ENCODE data around the gene MCC.

The MCC gene

GRCh38 chr5:113263545-113263944 lies 224.7 kb downstream of the MCC start:
- H3K4me1 Mint-ChIP-seq = peaks cover 49% of the 10 kb centered on the region
- no peaks in the 10 kb centered on the region for H3K27me3 Mint-ChIP-seq (ENCODE audit: low read depth, poor library complexity)
- H3K9me3 Mint-ChIP-seq = peaks cover 8% of the 10 kb centered on the region
- TF ChIP-seq CTCF (IDR thresholded peaks at IDR 0.05) = no peak
- H3K4me3 Mint-ChIP-seq = no peak overlapping the region
- DNase-seq = no peak
- H3K36me3 Mint-ChIP-seq (ENCODE audit: low read depth) = peaks cover 15% of the 10 kb centered on the region
- peak overlapping the region; percentile 24 for H3K27ac Mint-ChIP-seq

DNA sequence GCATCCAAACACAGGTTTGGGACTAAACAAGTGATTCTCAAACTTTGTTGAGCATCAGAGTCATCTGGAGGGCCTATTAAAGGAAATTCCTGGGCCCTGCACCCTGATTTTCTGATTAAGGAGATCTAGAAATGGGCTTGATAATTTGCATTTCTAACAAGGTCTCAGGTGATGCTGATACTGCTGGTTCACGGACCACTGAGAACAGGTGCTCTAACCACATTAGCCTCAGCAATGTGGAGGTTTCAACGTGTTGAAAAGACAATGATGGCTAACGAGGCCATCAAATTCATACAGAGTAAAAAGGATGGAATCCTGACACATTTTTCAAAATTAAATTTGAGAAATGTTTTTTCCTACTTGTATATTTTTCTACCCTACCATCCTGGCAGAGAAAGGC lies 225.6 kb downstream of the MCC start:
- peaks cover 12% of the 10 kb centered on the region for H3K36me3 Mint-ChIP-seq (ENCODE audit: low read depth)
- H3K9me3 Mint-ChIP-seq = peaks cover 7% of the 10 kb centered on the region
- no peak for TF ChIP-seq CTCF (IDR thresholded peaks at IDR 0.05)
- H3K4me1 Mint-ChIP-seq = peaks cover 46% of the 10 kb centered on the region
- no peak overlapping the region for H3K4me3 Mint-ChIP-seq
- H3K27me3 Mint-ChIP-seq (ENCODE audit: low read depth, poor library complexity) = no peaks in the 10 kb centered on the region
- no peak for DNase-seq
- no peak overlapping the region for H3K27ac Mint-ChIP-seq

DNA sequence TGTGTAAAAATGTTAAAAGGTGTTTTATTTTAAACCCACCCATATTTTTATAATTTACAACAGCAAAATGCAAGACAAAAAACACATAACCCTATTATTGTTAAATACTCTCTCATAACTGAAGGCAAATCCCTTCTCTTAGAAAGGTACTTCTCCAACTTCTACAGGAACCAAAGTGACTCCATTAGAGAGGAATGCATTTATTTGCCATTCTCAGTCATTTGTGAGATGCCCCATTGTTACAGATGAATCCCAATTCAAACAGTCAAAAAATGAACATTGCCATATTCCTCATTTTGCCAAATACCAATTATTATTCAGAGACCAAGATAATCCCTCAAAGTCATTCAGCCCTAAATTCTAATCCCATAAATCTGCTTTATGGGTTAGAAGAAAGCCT lies 229.2 kb downstream of the MCC start:
- Mint-ChIP-seq H3K9me3 (peaks cover 11% of the 10 kb centered on the region), H3K36me3 (ENCODE audit: low read depth) (peaks cover 20% of the 10 kb centered on the region), H3K27ac (no peak overlapping the region), H3K4me1 (peaks cover 29% of the 10 kb centered on the region), H3K27me3 (ENCODE audit: low read depth, poor library complexity) (peaks cover under 1% of the 10 kb centered on the region), H3K4me3 (no peak overlapping the region)
- no peak for TF ChIP-seq CTCF (IDR thresholded peaks at IDR 0.05)
- DNase-seq = no peak

GRCh38 chr5:113257545-113257944 lies 230.7 kb downstream of the MCC start:
- no peak for TF ChIP-seq CTCF (IDR thresholded peaks at IDR 0.05)
- peaks cover 35% of the 10 kb centered on the region for H3K36me3 Mint-ChIP-seq (ENCODE audit: low read depth)
- DNase-seq = no peak
- H3K4me1 Mint-ChIP-seq = peaks cover 16% of the 10 kb centered on the region
- peak overlapping the region; percentile 11 for H3K27ac Mint-ChIP-seq
- H3K27me3 Mint-ChIP-seq (ENCODE audit: low read depth, poor library complexity) = peaks cover 5% of the 10 kb centered on the region
- peaks cover 24% of the 10 kb centered on the region for H3K9me3 Mint-ChIP-seq
- H3K4me3 Mint-ChIP-seq = no peak overlapping the region

GRCh38 chr5:113256671-113257452 lies 231.4 kb downstream of the MCC start:
- H3K4me3 Mint-ChIP-seq = no peak overlapping the region
- peaks cover 5% of the 10 kb centered on the region for H3K27me3 Mint-ChIP-seq (ENCODE audit: low read depth, poor library complexity)

More at GRCh38 chr5:113256671-113257452, 231.4 kb downstream of the MCC start:
- no peak for DNase-seq
- TF ChIP-seq CTCF (IDR thresholded peaks at IDR 0.05) = no peak
- Mint-ChIP-seq H3K27ac (no peak overlapping the region), H3K9me3 (peaks cover 27% of the 10 kb centered on the region), H3K4me1 (peaks cover 20% of the 10 kb centered on the region), H3K36me3 (ENCODE audit: low read depth) (peaks cover 40% of the 10 kb centered on the region)
